HepG2 (cell line): ENCODE results near the gene NPIPB6. TPM values are rescaled to one million over a fixed set of nuclear protein-coding genes. Genes with fewer than 3 reads are reported as not detected.
A peak's percentile ranks its signal among the peaks of the same experiment; 100 is the strongest.

ENCODE experiments used
- ATAC-seq: fragments of 200-7000 bp; cut with Tn5 transposase; 3 replicates; pipeline ENCODE4 v1.9.1; 2020; ENCODE audit warnings: mild to moderate bottlenecking, moderate library complexity
- BruUV-seq: library from RNA; stranded (reverse); fragments of 400-500 nt; replicated peaks from 2 replicates; lab custom pipeline; 2021; lab: Mats Ljungman, UMichigan
- CTCF ChIA-PET: fragments of 300-600 bp; formaldehyde crosslinking; extraction: SDS; loops from one replicate; lab custom pipeline; 2021; ENCODE audit warnings: low total read pairs, inconsistent platforms, low intra/inter-chr PET ratio; lab: Yijun Ruan, JAX
- POLR2A ChIA-PET: fragments of 350-600 bp; sonication (Branson Sonifier 250); formaldehyde crosslinking; loops from one replicate; lab custom pipeline; 2020; ENCODE audit warnings: antibody characterized with exemption, inconsistent platforms; lab: Yijun Ruan, JAX
- DNase-seq: peaks from one replicate; pipeline ENCODE4 v3.0.0-alpha.2; 2015; ENCODE audit warnings: low spot score
- FAIRE-seq: peaks from 3 replicates; lab custom pipeline; 2011; peaks lifted over from hg19 to GRCh38; lab: Jason Lieb, UNC
- H2AFZ ChIP-seq: one replicate; pipeline ENCODE4 v1.6.1; 2011; ENCODE audit warnings: low read length, inconsistent platforms
- H3K27ac ChIP-seq: fragments of 300-600 bp; 3 replicates; pipeline ENCODE4 v1.8.0; 2011; ENCODE audit warnings: mixed run types, mild to moderate bottlenecking, mixed read lengths, low read length, inconsistent platforms; ENCODE audit not compliant: insufficient read depth; ENCODE audit errors: extremely low read length
- H3K27me3 ChIP-seq, 2 experiments: fragments of 200-600 bp in 1 of 2; 2 replicates in 1 of 2; 3 replicates in 1 of 2; pipeline versions ENCODE4 v1.6.0 to v1.8.0; 2011; ENCODE audit warnings: low read length in 2 of 2, mild to moderate bottlenecking in 2 of 2, moderate library complexity in 2 of 2, inconsistent platforms in 1 of 2; ENCODE audit not compliant: insufficient read depth in 2 of 2, control insufficient read depth in 1 of 2
- H3K36me3 ChIP-seq, 2 experiments: fragments of 200-600 bp in 1 of 2; replicated peaks in 1 of 2; 2 replicates in 1 of 2; 3 replicates in 1 of 2; pipeline versions ENCODE4 v1.5.1 to v1.8.0; 2011; ENCODE audit warnings: low read length in 2 of 2, inconsistent platforms in 1 of 2; ENCODE audit not compliant: insufficient read depth in 2 of 2, control insufficient read depth in 1 of 2
- H3K4me1 ChIP-seq: 2 replicates; pipeline ENCODE4 v1.5.1; 2012; ENCODE audit warnings: low read length, inconsistent platforms; ENCODE audit not compliant: insufficient read depth
- H3K4me2 ChIP-seq: 2 replicates; pipeline ENCODE4 v1.6.0; 2011; ENCODE audit warnings: low read depth, low read length, inconsistent platforms
- H3K4me3 ChIP-seq, 3 experiments: fragments of 200-600 bp in 1 of 3; sonication (generic), shearing (Covaris generic) in 1 of 3; replicated peaks in 1 of 3; 2 replicates each; pipeline ENCODE4 v1.5.1; 2011 to 2016; ENCODE audit warnings: low read length in 3 of 3, inconsistent platforms in 2 of 3, low read depth in 2 of 3, mild to moderate bottlenecking in 2 of 3, control low read depth in 1 of 3, mixed read lengths in 1 of 3; ENCODE audit not compliant: insufficient read depth in 1 of 3
- H3K79me2 ChIP-seq: one replicate; pipeline ENCODE4 v1.6.1; 2011; ENCODE audit warnings: low read length, inconsistent platforms; ENCODE audit not compliant: insufficient read depth
- H3K9ac ChIP-seq: 2 replicates; pipeline ENCODE4 v1.6.0; 2011; ENCODE audit warnings: mild to moderate bottlenecking, low read depth, low read length, inconsistent platforms; ENCODE audit not compliant: insufficient read depth
- H3K9me3 ChIP-seq: 2 replicates; pipeline ENCODE4 v1.5.1; 2012; ENCODE audit warnings: mild to moderate bottlenecking, low read length
- H4K20me1 ChIP-seq: 2 replicates; pipeline ENCODE4 v1.6.0; 2011; ENCODE audit warnings: inconsistent platforms, mild to moderate bottlenecking, low read length, moderate library complexity; ENCODE audit not compliant: insufficient read depth
- ATAD3A ChIP-seq: sonication (generic); formaldehyde crosslinking; IDR thresholded peaks from 2 replicates; pipeline ENCODE4 v1.4.0; 2020; ENCODE audit warnings: missing genetic modification reagents
- CREBL2 ChIP-seq: sonication (generic); formaldehyde crosslinking; IDR thresholded peaks from 2 replicates; pipeline ENCODE4 v1.8.1; 2023; ENCODE audit warnings: missing genetic modification reagents, mild to moderate bottlenecking, borderline replicate concordance
- DRAP1 ChIP-seq: IDR thresholded peaks from 2 replicates; pipeline ENCODE4 v1.6.1; 2016; ENCODE audit warnings: missing genetic modification reagents, missing compliant biosample characterization
- FOXJ3 ChIP-seq: sonication (generic); formaldehyde crosslinking; IDR thresholded peaks from 2 replicates; pipeline ENCODE4 v1.4.0; 2020; ENCODE audit warnings: missing genetic modification reagents, mild to moderate bottlenecking, borderline replicate concordance
- HDAC2 ChIP-seq: sonication (generic); formaldehyde crosslinking; IDR thresholded peaks from 2 replicates; pipeline ENCODE4 v1.4.0; 2020; ENCODE audit warnings: missing genetic modification reagents
- MAFK ChIP-seq, 2 experiments: IDR thresholded peaks in 1 of 2; conservative IDR thresholded peaks in 1 of 2; 2 replicates each; pipeline ENCODE4 v1.6.1; 2011; ENCODE audit warnings: improper control_type of control experiment in 2 of 2, low read length in 2 of 2
- MED8 ChIP-seq: sonication (generic); formaldehyde crosslinking; IDR thresholded peaks from 2 replicates; pipeline ENCODE4 v1.8.1; 2023; ENCODE audit warnings: mild to moderate bottlenecking, missing genetic modification reagents; ENCODE audit not compliant: insufficient replicate concordance
- NFIB ChIP-seq: sonication (generic); formaldehyde crosslinking; IDR thresholded peaks from 2 replicates; pipeline ENCODE4 v1.9.0; 2021; ENCODE audit warnings: missing genetic modification reagents, mild to moderate bottlenecking, borderline replicate concordance
- ZBTB25 ChIP-seq: IDR thresholded peaks from 2 replicates; pipeline ENCODE4 v1.6.1; 2018; ENCODE audit warnings: missing genetic modification reagents
- ZBTB43 ChIP-seq: sonication (generic); formaldehyde crosslinking; conservative IDR thresholded peaks from 2 replicates; pipeline ENCODE4 v1.4.0; 2020; ENCODE audit warnings: missing genetic modification reagents
- ZBTB7B ChIP-seq: sonication (generic); formaldehyde crosslinking; IDR thresholded peaks from 2 replicates; pipeline ENCODE4 v1.4.0; 2020; ENCODE audit warnings: missing genetic modification reagents
- ZNF121 ChIP-seq: sonication (generic); formaldehyde crosslinking; IDR thresholded peaks from 2 replicates; pipeline ENCODE4 v1.5.0; 2020; ENCODE audit warnings: mild to moderate bottlenecking, missing genetic modification reagents
- ZNF260 ChIP-seq: sonication (generic); formaldehyde crosslinking; IDR thresholded peaks from 2 replicates; pipeline ENCODE4 v1.4.0; 2020; ENCODE audit warnings: missing genetic modification reagents, low read depth, mild to moderate bottlenecking, borderline replicate concordance
- ZNF672 ChIP-seq: sonication (generic); formaldehyde crosslinking; IDR thresholded peaks from 2 replicates; pipeline ENCODE4 v1.8.1; 2022; ENCODE audit warnings: missing genetic modification reagents
- ZNF761 ChIP-seq: sonication (generic); formaldehyde crosslinking; conservative IDR thresholded peaks from 2 replicates; pipeline ENCODE4 v1.4.0; 2020; ENCODE audit warnings: mild to moderate bottlenecking, missing genetic modification reagents
- ZNF770 ChIP-seq: sonication (generic); formaldehyde crosslinking; IDR thresholded peaks from 2 replicates; pipeline ENCODE4 v1.5.0; 2020; ENCODE audit warnings: mild to moderate bottlenecking, missing genetic modification reagents
- WGBS: methylation state at CpG from one replicate; pipeline ENCODE4 v1.1.6; 2017; ENCODE audit warnings: low lambda C conversion rate; 5-methylcytosine and 5-hydroxymethylcytosine counted together
- in situ Hi-C: cut with HindIII; loops from 2 replicates; pipeline ENCODE4 v1.10.0; 2017; ENCODE audit warnings: low pct_unique_long_range_greater_than_20kb; ENCODE audit not compliant: extremely low pct_ligation_motif_present
- intact Hi-C: fragments of 100-400 bp; cut with micrococcal nuclease; formaldehyde crosslinking; loops from one replicate; pipeline ENCODE4 v1.10.0; 2022; ENCODE audit not compliant: unreplicated experiment
- polyA plus RNA-seq, 8 experiments: library from polyadenylated mRNA; depleted of rRNA in 3 of 8; stranded (reverse) in 7 of 8; unstranded in 1 of 8; fragments of >200 nt; fragmentation: Illumina TruSeq in 4 of 8; extraction: Trizol in 4 of 8; gene quantifications; 2 replicates each; pipeline versions ENCODE4 v1.2.1 to v1.2.3, GENCODE V29; 2011 to 2016; ENCODE audit warnings: low read depth in 4 of 8, missing spikeins in 1 of 8, mixed read lengths in 1 of 8; ENCODE audit not compliant: insufficient read depth in 1 of 8
- total RNA-seq, 5 experiments: library from RNA; depleted of rRNA; stranded (reverse); fragments of >200 nt; fragmentation: Illumina TruSeq; extraction: Trizol; gene quantifications; 2 replicates each; pipeline ENCODE4 v1.2.3, GENCODE V29; 2016; ENCODE audit warnings: low read depth in 1 of 5

Gene NPIPB6
- total and polyA plus RNA-seq, 2 of the 13 experiments (the other 11 are each of a cell fraction or from before 2014, with no cell fraction given), result 0.25 TPM; not detected in 1

GRCh38 chr16:28326881-28327610 is 36.3 kb downstream of the NPIPB6 start (continued):
- TF ChIP-seq ZBTB43 (CRISPR knock-in tag), result no peak
- 0 out of 2 replicates have a peak, but pooled peaks have one; percentile 42 for TF ChIP-seq ZBTB7B (CRISPR knock-in tag)

- H3K4me1 ChIP-seq, result peaks cover 33% of the 10 kb centered on the region
- CTCF ChIA-PET, result no interaction called here
- H3K27ac ChIP-seq, result no peak overlapping the region
- intact Hi-C loops (no loop called here), in situ Hi-C loops (no loop called here)
- H3K4me2 ChIP-seq, result peak overlapping the region; percentile 66
- no peak overlapping the region for H3K9ac ChIP-seq
- no peak for ATAC-seq
- peaks cover 4 to 5% of the 10 kb centered on the region in 2 experiments; a peak in 2 of 5 replicates for H3K27me3 ChIP-seq
- no TSS peak for BruUV-seq
- DNase-seq, result no peak
- H3K36me3 ChIP-seq, result no peaks in the 10 kb centered on the region
- H2AFZ ChIP-seq, result no peak overlapping the region
- H3K4me3 ChIP-seq, result peak overlapping the region in 1 of 3 experiments; percentile 54; a peak in 2 of 6 replicates
- no peak for FAIRE-seq
- no peaks in the 10 kb centered on the region for H4K20me1 ChIP-seq
- no peaks in the 10 kb centered on the region for H3K79me2 ChIP-seq
- POLR2A ChIA-PET, result interaction anchor here (1.0 to 1.1 kb wide), 2 partner anchors 225 to 285 kb away, joined by 3 to 8 read pairs; partner anchors contain the start of gene SULT1A1
- 22% methylated on average over 3 of the region's 3 CpGs for WGBS
- H3K9me3 ChIP-seq, result no peaks in the 10 kb centered on the region
- TF ChIP-seq ZNF672 (CRISPR knock-in tag) (no peak), ZNF761 (no peak), ZNF121 (CRISPR knock-in tag) (peak; percentile 91), DRAP1 (no peak), ZNF260 (no peak), NFIB (no peak), ZBTB25 (CRISPR knock-in tag) (no peak), CREBL2 (no peak), ZNF770 (CRISPR knock-in tag) (peak; percentile 78), MAFK (conservative IDR thresholded peaks at IDR 0.05 in 1 of 2, IDR thresholded peaks at IDR 0.05 in 1 of 2; ENCODE audit: low read length in 2 of 2) (no peak), ATAD3A (no peak), HDAC2 (CRISPR knock-in tag) (no peak), FOXJ3 (CRISPR knock-in tag) (0 out of 2 replicates have a peak, but pooled peaks have one; percentile 3), MED8 (no peak)
Observed at GRCh38 chr16:28324887-28325279, 38.4 kb downstream of the NPIPB6 start.
